ENCODE measurements around the gene CEACAM7. TPM values are rescaled to one million over a fixed set of nuclear protein-coding genes. Genes with fewer than 3 reads are reported as not detected.

Gene CEACAM7
- total RNA-seq, 2 donors from 2014 or later, result not detected

Other genes starting within 250 kb of the CEACAM7 start
- gene DMAC2, start 248.4 kb downstream of the CEACAM7 start, total RNA-seq, result 10 to 100 TPM; 58.3 to 58.7 TPM
- gene ERICH4, start 245.1 kb downstream of the CEACAM7 start, total RNA-seq, result not detected
- 10 to 100 TPM in 1 of 2 donors, 1 to 10 TPM in 1; 9.7 to 20.6 TPM for gene CEACAM21, start 112.1 kb downstream of the CEACAM7 start, total RNA-seq
- gene CEACAM4, start 61.2 kb downstream of the CEACAM7 start, total RNA-seq, result not detected
- gene CEACAM5, start 20.4 kb upstream of the CEACAM7 start, total RNA-seq, result not detected
- gene CEACAM6, start 67.3 kb upstream of the CEACAM7 start, total RNA-seq, result not detected
- not detected for gene CEACAM3, start 108.3 kb upstream of the CEACAM7 start, total RNA-seq
- not detected for gene LYPD4, start 156.4 kb upstream of the CEACAM7 start, total RNA-seq
- gene DMRTC2, start 156.8 kb upstream of the CEACAM7 start, total RNA-seq, result not detected
- gene RPS19, start 172.0 kb upstream of the CEACAM7 start, total RNA-seq, result 1,000 to 10,000 TPM; 1,532 to 1,595 TPM
- gene CD79A, start 189.0 kb upstream of the CEACAM7 start, total RNA-seq, result 1 to 10 TPM in 1 of 2 donors, under 1 TPM in 1; 0.93 to 1.8 TPM
- 100 to 1,000 TPM; 321 to 444 TPM for gene ARHGEF1, start 194.9 kb upstream of the CEACAM7 start, total RNA-seq
- gene ERFL, start 240.2 kb upstream of the CEACAM7 start, total RNA-seq, result under 1 TPM; 0.67 TPM

All from natural killer cell treated with Interleukin-12 subunit alpha and Interleukin-12 subunit beta and Interleukin-15 and Interleukin-18, amount 100 ng/mL, for 72 hours (primary cell).